LNCaP clone FGC (cell line): ENCODE results near the gene GRK4.

ENCODE experiments used
- DNase-seq: peaks from one replicate; pipeline ENCODE4 v3.0.0-alpha.2; 2011; ENCODE audit warnings: low read depth
- H3K4me3 ChIP-seq: 2 replicates; pipeline ENCODE4 v1.5.1; 2011; ENCODE audit warnings: mild to moderate bottlenecking, low read depth, low read length, control low read depth
- TF ChIP-seq, protein P1 (sequence below): IDR thresholded peaks from 2 replicates; pipeline ENCODE4 v1.5.1; 2012; ENCODE audit warnings: mild to moderate bottlenecking; ENCODE audit not compliant: control insufficient read depth, insufficient read depth; ENCODE audit errors: extremely low read depth

Gene GRK4

DNA sequence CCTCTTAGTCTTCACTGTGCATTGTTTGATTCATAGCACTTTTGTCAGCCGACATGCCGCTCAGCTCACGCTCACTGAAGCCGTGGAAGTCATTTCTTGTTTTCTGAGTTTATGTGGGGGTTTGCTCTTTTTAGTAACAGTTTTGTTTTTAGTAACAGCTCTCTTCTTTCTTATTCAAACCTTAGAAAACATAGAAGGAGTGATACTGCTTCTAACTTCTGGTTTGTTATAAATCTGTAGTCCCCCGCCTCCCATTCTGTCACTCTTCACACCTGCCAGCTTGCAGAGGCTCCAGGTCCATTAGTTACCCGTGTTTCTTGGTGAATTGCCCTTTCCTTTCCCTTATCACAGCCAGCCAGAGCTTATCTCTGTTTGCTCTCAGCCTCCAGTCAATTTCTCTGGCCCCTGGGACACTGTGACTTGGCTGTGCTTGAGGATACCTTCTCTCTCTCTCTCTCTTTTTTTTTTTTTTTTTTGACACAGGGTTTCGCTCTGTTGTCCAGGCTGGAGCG lies 50.5 kb downstream of the GRK4 start:
- no peak overlapping the region for H3K4me3 ChIP-seq
- DNase-seq: no peak
- TF ChIP-seq, protein P1, sequence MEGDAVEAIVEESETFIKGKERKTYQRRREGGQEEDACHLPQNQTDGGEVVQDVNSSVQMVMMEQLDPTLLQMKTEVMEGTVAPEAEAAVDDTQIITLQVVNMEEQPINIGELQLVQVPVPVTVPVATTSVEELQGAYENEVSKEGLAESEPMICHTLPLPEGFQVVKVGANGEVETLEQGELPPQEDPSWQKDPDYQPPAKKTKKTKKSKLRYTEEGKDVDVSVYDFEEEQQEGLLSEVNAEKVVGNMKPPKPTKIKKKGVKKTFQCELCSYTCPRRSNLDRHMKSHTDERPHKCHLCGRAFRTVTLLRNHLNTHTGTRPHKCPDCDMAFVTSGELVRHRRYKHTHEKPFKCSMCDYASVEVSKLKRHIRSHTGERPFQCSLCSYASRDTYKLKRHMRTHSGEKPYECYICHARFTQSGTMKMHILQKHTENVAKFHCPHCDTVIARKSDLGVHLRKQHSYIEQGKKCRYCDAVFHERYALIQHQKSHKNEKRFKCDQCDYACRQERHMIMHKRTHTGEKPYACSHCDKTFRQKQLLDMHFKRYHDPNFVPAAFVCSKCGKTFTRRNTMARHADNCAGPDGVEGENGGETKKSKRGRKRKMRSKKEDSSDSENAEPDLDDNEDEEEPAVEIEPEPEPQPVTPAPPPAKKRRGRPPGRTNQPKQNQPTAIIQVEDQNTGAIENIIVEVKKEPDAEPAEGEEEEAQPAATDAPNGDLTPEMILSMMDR: no peak

DNA sequence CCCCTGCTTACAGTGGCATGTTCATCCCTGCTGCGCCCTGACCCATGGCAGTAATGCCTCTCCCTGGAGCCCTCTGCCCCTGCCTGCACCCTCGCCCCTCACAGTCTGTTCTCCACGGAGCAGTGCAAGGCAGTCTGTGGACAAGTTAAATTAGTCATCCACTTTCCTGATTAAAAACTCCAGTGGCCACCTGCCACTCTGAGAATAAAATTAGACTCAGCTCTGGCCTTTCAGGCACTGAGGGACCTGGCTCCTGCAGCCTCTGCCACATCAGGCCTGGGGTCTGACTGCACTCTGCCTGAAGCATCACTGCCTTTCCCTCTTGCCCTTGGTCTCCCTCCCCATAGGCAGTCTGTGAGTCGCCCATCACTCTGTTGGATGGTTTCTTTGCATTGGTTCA lies 53.6 kb downstream of the GRK4 start:
- no peak for DNase-seq
- no peak overlapping the region for H3K4me3 ChIP-seq
- TF ChIP-seq, protein P1: no peak

DNA sequence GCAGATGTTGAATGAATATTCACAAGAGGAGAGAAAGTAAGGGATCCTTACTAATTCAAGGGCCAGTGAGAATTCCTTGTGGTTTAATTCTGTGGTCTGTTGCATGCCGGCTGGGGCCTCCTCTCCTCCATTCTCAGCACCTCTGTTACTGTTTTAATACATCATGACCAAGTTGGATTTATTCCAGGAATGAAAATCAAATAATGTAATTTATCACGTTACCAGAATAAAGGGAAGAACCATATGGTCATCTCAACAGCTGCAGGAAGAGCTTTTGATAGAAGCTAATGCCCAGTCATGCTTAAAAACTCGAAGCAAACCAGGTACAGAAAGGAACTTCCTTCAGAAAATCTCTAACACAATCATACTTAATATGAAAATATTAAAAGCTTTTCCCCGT lies 54.1 kb downstream of the GRK4 start:
- TF ChIP-seq, protein P1: no peak
- no peak overlapping the region for H3K4me3 ChIP-seq
- no peak for DNase-seq

DNA sequence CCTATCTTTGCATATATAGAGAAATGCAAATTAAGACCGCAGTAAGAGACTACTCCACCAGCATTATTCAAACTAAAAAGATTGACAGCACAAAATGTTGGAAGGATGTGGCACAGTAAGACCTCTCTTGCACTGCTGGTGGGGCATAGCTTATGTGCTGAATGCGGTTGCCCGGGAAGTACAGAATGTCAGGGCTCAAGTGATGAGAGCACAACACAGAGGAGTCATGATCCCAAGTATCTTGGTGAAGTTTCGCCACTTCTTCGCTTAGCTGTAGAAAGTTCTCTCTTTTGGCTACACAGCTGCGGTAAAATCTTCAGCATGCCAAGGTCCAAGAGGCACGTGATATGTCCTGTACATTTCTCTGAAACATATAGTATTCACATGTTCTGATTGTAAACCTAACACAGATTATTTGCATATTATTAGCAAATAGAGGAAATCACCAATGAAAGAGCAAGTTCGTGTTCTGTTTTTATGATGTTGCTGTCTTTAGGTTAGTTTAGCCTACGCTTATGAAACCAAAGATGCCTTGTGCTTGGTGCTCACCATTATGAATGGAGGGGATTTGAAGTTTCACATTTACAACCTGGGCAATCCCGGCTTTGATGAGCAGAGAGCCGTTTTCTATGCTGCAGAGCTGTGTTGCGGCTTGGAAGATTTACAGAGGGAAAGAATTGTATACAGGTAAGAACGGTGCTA lies 55.9 kb downstream of the GRK4 start:
- no peak for DNase-seq
- TF ChIP-seq, protein P1: no peak

DNA sequence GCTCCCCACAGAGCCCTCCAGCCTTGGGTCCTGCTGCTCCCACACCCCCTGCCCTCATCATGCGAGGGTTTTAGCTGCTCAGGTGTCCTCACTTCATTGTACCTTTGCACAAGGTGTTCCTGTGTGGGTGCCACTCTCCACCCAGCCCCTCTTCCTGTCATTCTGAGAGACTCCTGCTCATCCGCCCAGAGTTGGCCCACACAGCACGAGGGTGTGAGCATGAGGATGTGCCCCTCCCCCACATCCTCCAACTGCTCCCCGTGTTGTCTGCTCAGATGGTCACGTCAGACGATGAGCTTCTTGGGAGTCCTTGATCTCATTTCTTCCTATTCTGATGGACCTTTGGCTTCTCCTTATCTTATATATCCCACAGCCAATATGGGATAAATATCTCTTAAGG lies 57.8 kb downstream of the GRK4 start:
- TF ChIP-seq, protein P1: no peak
- no peak for DNase-seq
- no peak overlapping the region for H3K4me3 ChIP-seq

More for the DNA sequence above, 55.9 kb downstream of the GRK4 start:
- H3K4me3 ChIP-seq: no peak overlapping the region

DNA sequence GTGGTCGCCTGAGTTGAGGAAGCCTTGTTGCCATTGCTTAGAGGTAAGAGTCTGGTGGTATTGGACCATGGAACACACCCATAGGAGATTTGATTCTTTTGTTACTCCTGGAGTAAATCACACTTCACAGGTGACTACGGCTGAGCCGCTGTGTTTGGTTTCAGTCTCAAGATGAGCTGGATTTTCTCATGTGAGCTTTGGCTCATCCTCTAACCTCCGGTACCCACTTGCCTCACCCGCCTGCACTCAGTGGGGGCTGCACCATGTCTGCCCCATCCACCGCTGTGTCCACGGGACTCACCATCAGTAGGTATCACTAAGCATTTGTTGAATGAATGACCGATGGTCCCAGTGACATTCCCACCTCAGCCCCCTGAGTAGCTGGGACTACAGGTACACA lies 58.3 kb downstream of the GRK4 start:
- TF ChIP-seq, protein P1: no peak
- DNase-seq: no peak
- H3K4me3 ChIP-seq: no peak overlapping the region

DNA sequence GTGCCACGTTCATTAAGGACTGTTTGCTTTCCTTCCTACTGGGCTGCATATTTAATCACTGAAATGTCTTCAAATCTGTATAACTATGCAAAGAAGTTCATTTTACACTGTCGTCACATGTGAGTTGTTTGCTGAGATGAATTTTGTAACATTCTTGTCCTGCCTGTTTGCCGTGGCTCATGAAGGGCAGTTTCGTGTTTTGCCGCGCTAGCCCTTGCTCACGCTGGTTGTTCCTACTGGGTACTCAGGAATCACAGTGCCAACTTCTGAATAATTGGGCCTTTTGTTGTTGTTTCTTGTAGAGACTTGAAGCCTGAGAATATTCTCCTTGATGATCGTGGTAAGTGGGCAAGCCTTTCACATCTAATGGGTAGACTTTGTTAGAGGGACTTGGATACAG lies 58.7 kb downstream of the GRK4 start:
- TF ChIP-seq, protein P1: no peak
- no peak overlapping the region for H3K4me3 ChIP-seq

More for the DNA sequence above, 58.7 kb downstream of the GRK4 start:
- DNase-seq: no peak
